NCI-H2081 treated with DMSO at 0.1 percent for 48 hours (cell line): ENCODE measurements around the gene SLC25A36.
"Not testable (repeated sequence)": the region's sequence is repeated elsewhere in the genome, so short reads cannot be mapped to it uniquely, and the experiment has no call there.

Source experiments
- DNase-seq: peaks from one replicate; lab custom pipeline; 2025; lab: John Stamatoyannopoulos, UW

Gene SLC25A36

DNA sequence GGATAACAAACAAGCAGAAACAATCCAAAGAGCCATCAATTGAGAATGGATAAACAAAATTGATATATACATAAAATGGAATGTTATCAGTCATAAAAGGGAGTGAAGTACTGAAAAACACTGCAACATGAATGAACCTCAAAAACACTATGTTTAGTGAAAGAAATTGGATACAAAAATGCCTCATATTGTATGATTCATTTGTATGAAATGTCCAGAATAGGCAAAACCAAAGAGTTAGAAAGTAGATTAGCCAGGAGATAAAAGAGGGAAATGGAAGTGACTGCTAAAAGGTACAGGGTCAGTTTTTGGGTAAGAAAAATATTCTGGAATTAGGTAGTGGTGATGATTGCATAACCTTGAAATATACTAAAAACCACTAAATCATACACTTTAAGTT, 9.8 kb upstream of the SLC25A36 start:
- no peak for DNase-seq

DNA sequence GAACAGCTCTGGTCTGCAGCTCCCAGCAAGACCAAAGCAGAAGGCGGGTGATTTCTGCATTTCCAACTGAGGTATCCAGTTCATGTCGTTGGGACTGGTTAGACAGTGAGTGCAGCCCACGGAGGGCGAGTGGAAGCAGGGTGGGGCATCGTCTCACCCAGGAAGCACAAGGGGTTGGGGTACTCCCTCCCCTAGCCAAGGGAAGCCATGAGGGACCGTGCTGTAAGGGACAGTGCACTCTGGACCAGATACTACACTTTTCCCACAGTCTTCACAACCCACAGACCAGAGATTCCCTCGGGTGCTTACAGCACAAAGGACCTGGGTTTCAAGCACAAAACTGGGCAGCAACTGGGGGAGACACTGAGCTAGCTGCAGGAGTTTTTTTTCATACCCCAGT, 8.5 kb upstream of the SLC25A36 start:
- no peak for DNase-seq

- no peak for DNase-seq
Observed at GRCh38 chr3:140933552-140933951, 8.1 kb upstream of the SLC25A36 start.

DNA sequence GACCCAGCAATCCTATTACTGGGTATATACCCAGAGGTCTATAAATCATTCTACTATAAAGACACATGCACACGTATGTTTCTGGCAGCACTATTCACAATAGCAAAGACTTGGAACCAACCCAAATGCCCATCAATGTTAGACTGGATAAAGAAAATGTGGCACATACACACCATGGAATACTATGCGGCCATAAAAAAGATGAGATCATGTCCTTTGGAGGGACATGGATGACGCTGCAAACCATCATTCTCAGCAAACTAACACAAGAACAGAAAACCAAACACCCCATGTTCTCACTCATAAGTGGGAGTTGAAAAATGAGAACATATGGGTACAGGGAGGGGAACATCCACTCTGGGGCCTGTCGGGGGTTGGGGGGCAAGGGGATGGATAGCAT, 2.3 kb upstream of the SLC25A36 start:
- not testable (repeated sequence) for DNase-seq

DNA sequence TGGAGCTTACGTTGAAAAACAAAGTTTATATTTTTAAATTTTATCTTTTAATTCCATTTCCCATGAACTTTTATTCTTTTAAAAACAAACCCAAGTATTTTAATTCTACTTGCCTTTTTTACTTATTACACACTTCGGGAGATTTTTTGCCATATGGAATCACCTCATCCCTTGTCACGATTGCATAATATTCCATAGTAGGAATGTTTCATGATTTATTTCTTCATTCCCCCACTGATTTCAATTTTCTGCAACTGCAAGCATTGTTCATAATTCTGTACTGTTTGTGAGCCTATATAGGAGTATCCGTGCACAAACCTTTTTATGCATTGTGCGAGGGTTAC, 574 bp upstream of the SLC25A36 start:
- no peak for DNase-seq

- DNase-seq = no peak
Observed at GRCh38 chr3:140942221-140943104, 827 bp downstream of the SLC25A36 start.

DNA sequence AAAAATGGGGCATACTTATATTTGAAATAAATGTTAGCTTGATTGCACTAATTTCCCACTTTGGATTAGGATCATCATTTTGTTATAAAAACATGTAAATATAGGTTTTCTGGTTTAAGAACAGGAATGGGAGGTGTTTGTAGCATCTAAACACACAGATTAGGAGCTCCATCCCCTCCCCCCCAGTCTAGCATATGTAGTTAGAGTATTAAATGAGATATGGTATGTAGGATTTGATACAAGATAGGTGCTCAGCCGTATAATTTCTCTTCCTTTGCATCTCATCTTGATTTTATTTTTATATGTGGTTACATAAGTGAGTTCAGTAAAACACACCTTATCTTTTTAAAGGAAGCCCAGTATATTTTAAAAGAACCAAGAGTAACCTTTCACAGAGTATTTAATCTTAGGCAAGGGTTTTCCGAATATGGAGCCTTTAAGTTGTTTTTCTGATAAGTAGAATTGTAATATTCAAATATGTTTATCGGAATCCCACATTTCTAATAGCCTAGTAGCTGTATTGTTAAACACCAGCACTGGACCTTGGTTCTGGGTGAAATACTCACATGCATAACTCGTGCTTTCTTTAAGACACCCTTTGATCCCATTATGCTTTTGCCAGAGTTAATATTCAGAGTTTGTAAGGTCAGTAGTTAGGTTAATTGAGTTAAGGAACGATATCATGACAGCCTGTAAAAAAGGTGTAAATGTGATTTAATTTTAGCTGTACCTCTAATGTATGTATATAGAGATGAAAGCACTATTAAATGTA, 2.3 kb downstream of the SLC25A36 start:
- DNase-seq = no peak

GRCh38 chr3:140948460-140949249, 7.0 kb downstream of the SLC25A36 start:
- DNase-seq = no peak

- no peak for DNase-seq
Observed at GRCh38 chr3:140950144-140950543, 8.5 kb downstream of the SLC25A36 start.

DNA sequence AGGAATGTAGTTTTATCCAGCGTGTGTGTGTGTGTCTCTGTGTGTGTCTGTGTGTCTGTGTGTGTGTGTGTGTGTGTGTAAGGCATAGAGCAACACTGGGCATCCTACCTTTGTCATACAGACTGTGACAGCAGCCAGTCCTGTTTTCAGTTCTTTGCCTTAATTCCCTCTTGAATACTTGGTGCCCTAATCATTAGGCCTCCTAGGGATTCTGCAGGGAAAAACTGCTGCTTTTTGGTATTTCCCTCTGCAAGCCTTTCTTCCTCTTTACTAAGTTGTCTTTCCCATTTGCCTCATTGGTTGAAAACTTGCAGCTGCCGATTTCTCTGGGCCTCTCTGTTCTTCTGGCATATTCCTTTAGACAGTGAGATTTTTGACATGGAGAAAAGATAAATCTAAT, 9.2 kb downstream of the SLC25A36 start:
- no peak for DNase-seq

GRCh38 chr3:140951750-140952149, 10.1 kb downstream of the SLC25A36 start:
- not testable (repeated sequence) for DNase-seq

DNA sequence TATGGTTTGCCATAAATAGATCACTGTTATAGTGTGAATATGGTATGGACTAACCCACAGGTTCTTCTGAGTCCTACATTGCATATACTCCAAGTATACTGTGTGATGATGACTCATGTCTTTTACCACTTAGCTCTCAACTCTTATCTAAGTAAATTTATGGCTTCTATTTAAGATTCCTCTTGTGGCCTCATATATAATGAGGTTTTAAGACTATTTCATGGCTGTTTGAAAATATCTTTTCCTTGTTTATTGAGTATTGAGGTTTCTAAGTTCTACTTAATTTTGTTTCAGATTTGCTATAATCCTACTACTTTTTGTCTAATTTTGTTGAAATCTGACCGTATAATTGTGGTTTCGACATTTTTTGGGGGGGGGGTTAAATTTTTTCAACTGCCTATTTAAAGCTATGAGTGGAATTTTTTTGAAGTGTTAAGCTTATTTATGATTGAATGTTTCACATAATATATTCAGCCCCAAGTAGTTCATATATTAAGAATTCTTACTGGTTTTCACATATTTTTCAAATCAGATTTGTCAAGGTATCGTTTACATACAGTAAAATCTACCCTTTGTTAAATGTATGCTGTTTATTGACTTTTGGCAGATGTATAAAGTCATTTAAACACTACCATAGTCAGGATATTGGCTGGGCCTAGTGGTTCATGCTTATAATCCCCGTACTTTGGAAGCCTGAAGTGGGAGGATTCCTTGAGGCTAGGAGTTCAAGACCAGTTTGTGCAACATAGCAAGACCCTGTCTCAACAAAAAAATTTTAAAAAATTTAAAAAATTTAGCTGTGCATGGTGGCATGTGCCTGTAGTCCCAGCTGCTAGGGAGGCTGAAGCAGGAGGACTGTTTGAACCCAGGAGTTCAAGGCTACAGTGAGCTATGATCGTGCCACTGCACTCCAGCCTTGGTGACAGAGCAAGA, 11.7 kb downstream of the SLC25A36 start:
- DNase-seq = no peak

- DNase-seq = no peak
Observed at GRCh38 chr3:140954576-140954975, 12.9 kb downstream of the SLC25A36 start.

- DNase-seq = no peak
Observed at GRCh38 chr3:140955645-140956044, 14.0 kb downstream of the SLC25A36 start.

DNA sequence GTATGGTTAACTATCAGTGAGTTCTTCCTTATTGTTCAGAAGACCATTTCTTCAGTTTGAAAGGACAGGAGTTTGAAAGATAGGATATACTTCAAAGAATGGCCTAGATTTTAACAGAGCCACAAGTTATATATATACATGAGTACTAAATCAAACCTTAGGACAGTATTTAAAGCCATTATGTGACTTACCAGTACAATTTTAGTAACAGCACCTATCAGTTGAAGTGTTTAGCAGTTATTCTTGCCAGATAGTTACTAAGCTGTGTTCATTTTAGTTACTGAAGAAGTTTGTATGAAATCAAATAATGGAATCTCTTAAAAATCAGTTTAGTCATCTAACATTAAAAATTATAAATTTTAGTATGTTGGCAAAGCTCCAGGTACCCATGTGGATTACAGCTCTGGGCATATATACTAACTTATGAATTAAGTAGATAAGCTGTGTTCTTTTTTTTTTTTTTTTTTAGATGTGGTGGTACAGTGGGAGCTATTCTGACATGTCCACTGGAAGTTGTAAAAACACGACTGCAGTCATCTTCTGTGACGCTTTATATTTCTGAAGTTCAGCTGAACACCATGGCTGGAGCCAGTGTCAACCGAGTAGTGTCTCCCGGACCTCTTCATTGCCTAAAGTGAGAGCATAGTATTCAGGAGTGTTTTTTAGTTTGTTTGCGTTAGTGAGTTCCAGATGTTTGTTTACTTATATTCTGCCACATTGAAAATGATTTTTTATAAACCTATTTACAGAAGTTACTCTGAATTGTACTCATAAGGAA, 14.6 kb downstream of the SLC25A36 start:
- DNase-seq = no peak

GRCh38 chr3:140972833-140973232, 31.2 kb downstream of the SLC25A36 start:
- no peak for DNase-seq

DNA sequence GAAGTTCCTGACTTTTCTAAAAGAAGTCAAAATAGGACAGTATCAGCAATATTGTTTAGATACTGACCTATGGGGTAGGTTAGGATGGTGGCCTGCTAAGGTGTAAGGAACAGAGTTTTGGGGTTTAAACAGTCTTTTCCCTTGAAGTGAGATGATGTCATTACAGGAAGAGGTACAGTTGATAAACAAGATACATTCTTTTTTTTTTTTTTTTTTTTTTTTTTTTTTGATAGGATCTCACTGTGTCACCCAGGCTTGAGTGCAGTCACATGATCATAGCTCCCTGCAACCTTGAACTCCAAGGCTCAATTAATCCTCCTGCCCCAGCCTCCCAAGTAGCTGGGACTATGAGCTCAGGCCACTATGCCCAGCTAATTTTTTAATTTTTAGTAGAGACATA, 33.3 kb downstream of the SLC25A36 start:
- no peak for DNase-seq

- DNase-seq = no peak
Observed at GRCh38 chr3:140980663-140981062, 39.0 kb downstream of the SLC25A36 start.

GRCh38 chr3:140987792-140988191, 46.2 kb downstream of the SLC25A36 start:
- not testable (repeated sequence) for DNase-seq

DNA sequence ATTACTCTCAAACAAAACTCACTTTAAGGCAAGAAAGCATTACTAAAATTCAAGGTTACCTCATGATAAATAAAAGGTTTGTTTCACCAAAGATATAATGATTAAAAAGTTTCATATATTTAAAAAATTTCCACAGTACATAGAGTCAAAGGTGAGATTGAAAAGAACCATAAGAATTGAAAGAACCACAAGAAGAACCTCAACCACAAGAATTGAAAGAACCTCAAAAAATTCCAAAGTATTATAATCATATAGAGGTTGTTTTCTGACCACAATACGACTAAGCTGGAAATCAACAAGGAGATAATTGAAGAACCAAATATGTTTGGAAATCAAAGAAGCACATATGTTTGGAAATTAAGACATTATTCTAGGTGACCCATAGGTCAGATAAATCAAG, 52.7 kb downstream of the SLC25A36 start:
- no peak for DNase-seq

DNA sequence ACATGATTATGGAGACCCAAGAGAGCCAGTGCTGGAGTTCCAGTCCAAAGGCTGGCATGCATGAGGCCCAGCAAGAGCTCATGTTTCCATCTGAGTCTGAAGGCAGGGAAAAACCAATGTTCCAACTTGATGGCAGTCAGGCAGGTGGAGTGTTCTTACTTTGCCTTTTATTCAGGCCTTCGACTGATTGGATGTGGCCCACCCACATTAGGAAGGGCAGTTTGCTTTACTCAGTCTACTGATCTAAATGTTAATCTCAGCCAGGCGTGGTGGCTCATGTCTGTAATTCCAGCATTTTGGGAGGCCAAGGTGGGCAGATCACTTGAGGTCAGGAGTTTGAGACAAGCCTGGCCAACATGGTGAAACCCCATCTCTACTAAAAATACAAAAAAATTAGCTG, 53.2 kb downstream of the SLC25A36 start:
- DNase-seq = not testable (repeated sequence)
